ENCODE data around the gene CATSPERZ. TPM values are rescaled to one million over a fixed set of nuclear protein-coding genes. Genes with fewer than 3 reads are reported as not detected.

The CATSPERZ gene
- total RNA-seq, 1 donor, result not detected

DNA sequence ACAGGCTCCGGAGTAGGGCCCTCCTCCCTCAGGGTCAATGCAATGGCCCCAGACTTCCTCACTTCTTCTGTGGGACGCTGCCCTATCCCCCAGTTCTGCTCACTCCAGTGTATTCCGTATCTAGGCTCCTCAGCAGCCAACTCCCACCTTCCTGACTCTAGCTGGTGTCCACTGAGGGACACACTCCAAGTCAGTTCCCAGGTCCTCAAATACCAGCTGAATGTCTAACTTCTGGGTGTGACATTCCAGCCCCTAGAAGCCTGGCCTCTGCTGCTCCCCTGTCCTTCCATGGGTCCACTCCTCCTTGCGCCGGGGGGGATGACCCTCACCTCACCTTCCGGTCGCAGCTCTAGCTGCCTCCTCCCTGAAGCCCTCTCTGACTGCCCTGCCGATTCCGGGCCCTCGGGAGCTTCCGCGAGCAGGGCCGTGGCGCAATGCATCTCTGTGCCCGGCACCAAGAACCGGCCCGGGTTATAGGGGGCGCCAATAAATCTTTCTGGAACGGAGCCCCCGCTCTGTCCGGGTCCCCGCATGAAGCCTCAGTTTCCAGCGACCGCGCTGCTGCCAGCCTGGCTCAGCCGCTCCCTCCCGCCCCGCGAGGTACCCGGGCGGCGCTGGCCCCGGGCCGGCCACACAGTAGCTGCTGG, 31.1 kb upstream of the CATSPERZ start:
- peak; percentile 53 for DNase-seq (ENCODE audit: low read depth)
- H3K4me3 ChIP-seq (ENCODE audit: low read depth, low read length), result peak overlapping the region; percentile 76
- TF ChIP-seq, protein P1, sequence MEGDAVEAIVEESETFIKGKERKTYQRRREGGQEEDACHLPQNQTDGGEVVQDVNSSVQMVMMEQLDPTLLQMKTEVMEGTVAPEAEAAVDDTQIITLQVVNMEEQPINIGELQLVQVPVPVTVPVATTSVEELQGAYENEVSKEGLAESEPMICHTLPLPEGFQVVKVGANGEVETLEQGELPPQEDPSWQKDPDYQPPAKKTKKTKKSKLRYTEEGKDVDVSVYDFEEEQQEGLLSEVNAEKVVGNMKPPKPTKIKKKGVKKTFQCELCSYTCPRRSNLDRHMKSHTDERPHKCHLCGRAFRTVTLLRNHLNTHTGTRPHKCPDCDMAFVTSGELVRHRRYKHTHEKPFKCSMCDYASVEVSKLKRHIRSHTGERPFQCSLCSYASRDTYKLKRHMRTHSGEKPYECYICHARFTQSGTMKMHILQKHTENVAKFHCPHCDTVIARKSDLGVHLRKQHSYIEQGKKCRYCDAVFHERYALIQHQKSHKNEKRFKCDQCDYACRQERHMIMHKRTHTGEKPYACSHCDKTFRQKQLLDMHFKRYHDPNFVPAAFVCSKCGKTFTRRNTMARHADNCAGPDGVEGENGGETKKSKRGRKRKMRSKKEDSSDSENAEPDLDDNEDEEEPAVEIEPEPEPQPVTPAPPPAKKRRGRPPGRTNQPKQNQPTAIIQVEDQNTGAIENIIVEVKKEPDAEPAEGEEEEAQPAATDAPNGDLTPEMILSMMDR (IDR thresholded peaks at IDR 0.05; ENCODE audit: insufficient read depth, low read depth, low read length), result no peak

DNA sequence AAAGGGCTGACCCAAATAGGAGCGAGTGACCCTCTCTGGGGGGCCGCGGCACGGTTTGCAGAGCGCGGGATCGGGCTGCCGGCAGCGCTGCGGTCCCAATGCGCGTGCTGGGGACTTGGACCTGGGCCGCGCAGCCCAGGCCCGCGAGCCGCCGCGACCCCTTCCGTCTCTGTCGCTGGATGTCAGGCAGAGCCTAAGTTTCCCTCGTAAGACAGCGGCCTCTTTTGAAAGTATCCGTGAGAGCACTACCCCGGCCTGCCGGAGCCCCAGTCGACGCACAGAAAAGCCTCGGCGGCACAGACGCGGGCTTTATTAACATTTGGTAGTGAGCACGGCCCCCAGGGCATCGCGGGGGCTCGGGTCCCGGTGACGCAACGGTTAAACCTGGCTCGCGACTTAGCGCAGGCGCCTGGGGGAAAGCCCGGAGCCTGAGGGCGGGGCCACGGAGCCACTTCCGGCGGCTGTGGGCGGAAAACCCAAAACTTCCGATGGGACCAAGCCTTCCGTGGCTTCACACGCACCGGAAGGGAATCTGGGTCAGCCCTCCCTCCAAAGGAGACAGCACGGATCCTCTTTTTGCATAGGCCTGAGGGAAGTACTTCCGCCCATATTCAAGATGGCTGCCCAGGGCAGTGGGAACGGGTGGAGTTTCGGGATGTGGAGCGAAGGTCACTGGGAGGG, 30.5 kb upstream of the CATSPERZ start:
- peak overlapping the region; percentile 76 for H3K4me3 ChIP-seq (ENCODE audit: low read depth, low read length)
- DNase-seq (ENCODE audit: low read depth), result peak; percentile 100
- TF ChIP-seq, protein P1 (IDR thresholded peaks at IDR 0.05; ENCODE audit: insufficient read depth, low read depth, low read length), result no peak

DNA sequence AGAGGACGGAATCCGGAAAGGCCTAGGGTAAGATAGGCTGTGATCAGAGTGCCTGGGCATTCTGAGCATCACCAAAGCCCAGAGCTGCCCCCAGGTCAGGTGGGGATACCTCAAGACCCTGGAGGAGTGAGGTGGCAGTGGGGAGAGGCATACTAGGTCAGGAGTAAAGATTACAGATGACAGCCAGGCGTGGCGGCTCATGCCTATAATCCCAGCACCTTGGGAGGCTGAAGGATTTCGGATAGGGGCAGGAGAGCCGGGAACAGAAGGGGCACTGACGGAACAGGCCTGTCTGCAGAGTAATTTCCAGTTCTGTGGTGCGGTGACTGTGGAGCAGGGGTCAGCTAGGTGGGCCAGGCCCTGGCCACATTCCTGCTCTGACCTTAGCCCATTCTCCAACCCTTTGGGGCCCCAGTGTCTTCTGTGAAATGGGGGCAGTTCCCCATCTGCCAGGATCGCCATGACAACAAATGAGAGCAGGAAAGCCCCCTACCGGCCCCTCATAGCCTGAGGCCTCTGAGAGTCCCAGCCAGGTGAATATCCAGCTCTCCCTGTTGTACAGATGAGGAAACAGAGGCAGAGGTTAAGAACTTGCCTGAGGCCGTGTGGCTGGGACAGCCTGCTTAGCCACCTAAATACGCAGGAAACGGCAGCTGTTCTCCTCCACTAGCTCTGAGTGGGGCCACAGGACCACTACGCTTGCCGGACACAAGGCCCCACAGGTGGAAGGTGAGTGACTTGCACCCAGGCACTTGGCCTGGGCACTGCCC, 24.9 kb upstream of the CATSPERZ start:
- no peak overlapping the region for H3K4me3 ChIP-seq (ENCODE audit: low read depth, low read length)
- DNase-seq (ENCODE audit: low read depth), result no peak
- TF ChIP-seq, protein P1 (IDR thresholded peaks at IDR 0.05; ENCODE audit: insufficient read depth, low read depth, low read length), result no peak

DNA sequence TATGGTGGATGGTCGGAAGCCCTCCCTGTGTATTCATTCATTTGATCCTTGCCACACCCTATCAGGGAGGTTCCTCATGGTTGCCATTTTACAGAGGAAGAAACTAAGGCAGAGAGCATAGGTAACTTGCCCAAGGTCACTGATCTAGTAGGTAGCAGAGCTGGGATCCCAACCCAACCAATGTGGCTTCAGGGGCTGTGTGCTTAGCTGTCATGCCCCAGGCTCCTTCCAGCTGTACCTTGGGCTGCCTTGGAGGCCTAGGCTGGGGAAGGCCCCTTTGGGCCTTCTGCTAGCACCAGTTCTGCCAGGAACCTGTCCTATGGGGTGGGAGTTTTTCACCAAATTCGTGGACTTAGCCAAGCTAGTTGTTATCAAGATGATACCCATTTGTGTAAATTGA, 24.3 kb upstream of the CATSPERZ start:
- H3K4me3 ChIP-seq (ENCODE audit: low read depth, low read length), result no peak overlapping the region
- TF ChIP-seq, protein P1 (IDR thresholded peaks at IDR 0.05; ENCODE audit: insufficient read depth, low read depth, low read length), result no peak
- no peak for DNase-seq (ENCODE audit: low read depth)

DNA sequence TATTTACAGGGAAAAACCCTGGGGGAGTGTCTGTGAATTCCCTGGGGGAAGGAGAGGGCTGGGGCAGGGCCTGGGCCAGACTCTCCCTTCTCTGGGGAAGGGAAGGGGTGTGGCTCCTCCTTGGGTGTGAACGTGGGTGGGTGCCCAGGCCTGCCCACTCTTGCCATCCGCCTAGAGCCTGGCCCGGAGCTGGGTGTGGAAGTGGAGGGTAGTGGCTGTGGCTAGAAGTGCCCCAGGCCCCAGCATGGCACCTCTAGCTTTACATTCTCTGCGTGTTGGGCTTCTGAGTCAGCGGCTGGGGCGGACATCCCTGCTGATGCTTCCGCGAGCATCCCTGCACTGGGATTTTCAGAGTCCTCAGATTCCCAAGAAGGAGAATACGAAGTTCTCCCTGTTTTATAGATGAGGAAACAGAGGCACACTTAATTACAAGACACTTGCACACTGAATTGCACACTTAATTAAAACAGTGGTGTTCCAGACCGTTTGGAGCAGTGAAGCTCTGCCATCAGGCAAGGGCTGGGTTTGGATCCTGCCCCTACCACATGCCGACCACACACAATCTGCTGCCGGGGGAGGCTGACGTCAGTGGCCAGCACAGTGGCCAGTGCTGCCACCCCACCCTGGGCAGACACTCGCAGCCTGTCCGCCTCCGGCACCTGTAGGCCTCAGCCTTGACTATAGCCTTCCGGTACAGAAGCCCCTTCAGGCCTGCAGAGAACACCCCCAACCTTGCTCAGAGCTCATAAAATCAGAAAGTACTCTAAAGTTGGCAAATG, 23.3 kb upstream of the CATSPERZ start:
- TF ChIP-seq, protein P1 (IDR thresholded peaks at IDR 0.05; ENCODE audit: insufficient read depth, low read depth, low read length), result no peak
- no peak overlapping the region for H3K4me3 ChIP-seq (ENCODE audit: low read depth, low read length)
- no peak for DNase-seq (ENCODE audit: low read depth)

DNA sequence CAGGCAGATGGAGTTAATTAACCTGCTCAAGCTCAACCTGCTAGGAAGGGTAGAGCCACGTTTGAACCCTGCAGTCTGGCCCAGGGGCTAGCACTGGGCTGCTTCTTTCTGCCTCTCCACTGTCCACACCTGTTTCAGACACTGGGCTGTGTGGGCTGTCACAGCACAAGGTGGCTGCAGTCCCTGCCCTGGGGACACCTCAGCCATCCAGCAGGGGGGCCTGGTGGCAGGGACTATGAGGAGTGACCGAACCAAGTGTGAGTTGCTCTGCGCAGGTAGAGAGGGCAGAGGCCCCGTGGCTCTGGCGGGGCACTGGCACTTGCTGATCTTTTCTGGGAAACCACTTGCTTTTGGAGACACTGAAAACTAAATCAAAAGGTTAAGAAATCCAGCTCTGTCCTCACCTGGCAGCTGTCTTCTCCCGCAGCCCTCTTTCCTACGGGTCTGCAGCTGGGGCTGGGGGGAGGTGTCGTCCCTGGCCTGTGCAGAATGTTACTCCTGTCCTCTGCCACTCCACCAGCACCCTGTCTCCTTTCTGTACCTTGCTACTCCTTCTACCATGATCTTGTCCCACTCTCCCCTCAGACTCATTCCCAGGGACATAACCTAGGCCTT, 21.5 kb upstream of the CATSPERZ start:
- no peak overlapping the region for H3K4me3 ChIP-seq (ENCODE audit: low read depth, low read length)
- no peak for DNase-seq (ENCODE audit: low read depth)
- TF ChIP-seq, protein P1 (IDR thresholded peaks at IDR 0.05; ENCODE audit: insufficient read depth, low read depth, low read length), result no peak

All from fibroblast of villous mesenchyme (primary cell).